Measurements from ENCODE around the gene EPN1.

The EPN1 gene

GRCh38 chr19:55646889-55647731, 27.9 kb upstream of the EPN1 start:
- no peak for DNase-seq (ENCODE audit: low read depth, low spot score)

DNA sequence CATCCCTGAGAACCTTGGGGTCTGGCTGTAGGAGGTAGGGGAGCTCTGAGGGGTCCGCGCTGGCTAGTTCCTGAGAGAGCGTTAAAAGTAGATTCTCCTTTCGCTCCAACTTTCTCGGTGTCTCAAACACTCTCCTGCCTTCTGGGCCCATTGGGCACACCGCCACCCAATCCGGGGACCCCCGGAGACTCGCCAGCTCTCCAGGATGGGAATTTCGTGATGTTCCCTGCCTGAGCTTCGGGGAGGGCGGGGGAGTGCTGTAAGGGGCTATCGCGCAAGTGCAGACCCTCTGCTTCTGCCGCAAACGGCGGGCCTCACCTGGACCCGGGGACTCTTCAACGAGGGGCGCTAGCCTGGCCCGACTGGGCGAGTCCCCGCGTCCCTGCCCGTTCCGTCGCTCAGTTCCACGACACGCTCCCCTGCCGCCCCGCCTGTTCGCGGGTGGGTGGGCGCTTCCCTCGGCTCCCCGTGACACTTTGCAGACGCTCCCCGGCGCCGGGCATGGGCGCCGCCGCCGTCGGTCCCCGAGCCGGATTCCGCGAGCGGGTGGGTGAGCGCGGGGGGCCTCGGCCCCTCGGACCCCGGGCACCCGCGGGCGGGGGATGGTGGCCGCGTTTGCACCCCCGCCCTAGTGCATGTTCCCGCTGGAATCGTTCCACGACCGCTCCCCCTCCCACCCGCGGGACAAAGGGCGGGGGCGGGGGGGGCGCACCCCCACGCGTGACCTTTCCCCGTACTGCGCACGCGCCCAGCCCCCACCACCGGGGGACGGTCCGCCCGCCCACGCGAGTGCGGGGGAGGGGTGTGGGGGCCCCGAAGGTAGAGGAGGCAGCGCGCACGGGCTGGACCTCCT, 27.1 kb upstream of the EPN1 start, which contains the start of gene CCDC106:
TSS of gene CCDC106 (plus strand) at position 481 of the 853 bp plus-strand sequence. CDS start 835 bp downstream, outside the sequence.
- DNase-seq (ENCODE audit: low read depth, low spot score): no peak

- no peak for DNase-seq (ENCODE audit: low read depth, low spot score)
Measured at GRCh38 chr19:55648585-55649267, 26.3 kb upstream of the EPN1 start.

- no peak for DNase-seq (ENCODE audit: low read depth, low spot score)
Measured at GRCh38 chr19:55649268-55650125, 25.5 kb upstream of the EPN1 start.

DNA sequence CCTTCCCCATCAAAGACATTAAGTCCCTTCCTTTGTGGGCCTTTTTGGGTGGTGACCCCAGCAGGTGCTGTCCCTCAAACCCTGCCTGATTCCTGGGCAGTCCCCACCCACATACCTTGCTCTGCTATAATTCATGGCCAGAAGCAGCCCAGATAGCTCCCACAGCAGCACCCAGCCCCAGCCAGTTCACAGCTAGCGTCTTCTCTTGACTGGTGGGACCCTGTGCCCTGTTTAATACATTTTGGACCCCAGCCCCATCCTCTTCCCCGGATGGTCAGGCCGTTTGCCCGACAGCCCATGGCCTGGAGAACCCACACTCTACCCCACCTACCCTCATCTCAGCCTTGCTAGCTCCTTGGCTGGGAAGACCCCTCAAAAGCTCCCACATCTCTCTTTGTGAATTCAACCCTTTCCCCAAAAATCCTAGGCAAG, 24.9 kb upstream of the EPN1 start:
- no peak for DNase-seq (ENCODE audit: low read depth, low spot score)

DNA sequence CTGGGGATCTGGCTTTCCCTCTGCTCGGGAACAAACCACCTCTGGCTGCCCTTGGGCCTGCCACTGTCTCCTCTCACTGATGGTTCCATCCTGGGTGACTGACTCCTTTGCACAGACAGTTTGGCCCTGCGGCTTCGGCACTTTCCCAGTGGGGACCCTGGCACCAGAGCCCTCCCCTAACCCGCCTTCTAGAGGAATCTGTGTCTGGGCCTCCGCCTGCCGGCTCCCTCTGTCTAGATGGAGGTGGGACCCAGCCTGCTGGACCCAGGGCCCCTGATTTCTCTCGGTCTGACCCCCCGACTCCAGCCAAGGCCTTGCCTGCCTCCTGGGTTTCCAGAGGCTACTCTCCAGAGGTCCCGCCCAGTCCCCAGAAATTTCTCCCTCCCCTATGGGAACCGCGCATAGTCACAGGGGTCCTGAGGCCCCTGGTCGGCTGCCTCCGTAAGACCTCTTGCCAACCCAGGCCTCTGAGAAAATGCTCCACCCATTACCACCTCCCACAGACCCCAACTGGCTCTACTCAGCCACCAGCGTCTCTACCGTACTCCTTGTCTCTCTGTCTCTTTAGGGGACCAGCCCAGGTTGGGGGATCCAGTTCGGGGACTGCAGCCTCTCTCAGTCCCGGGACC, 24.3 kb upstream of the EPN1 start:
- DNase-seq (ENCODE audit: low read depth, low spot score): no peak

DNA sequence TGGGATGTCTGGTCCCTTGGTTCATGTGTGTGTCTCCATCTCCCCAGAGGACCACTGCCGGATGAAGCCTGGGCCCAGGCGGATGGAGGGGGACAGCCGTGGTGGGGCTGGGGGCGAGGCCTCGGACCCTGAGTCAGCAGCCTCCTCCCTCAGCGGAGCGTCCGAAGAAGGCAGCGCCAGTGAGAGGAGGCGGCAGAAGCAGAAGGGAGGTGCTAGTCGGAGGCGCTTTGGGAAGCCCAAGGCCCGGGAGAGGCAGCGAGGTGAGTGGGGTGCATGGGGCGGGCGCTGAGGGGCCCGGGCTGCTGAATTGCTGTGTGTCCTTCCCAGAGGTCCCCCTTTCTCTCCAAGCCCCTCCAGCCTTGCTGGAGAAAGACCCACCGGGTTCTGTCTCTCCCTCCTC, 23.8 kb upstream of the EPN1 start:
- no peak for DNase-seq (ENCODE audit: low read depth, low spot score)

GRCh38 chr19:55652311-55653128, 22.5 kb upstream of the EPN1 start:
- DNase-seq (ENCODE audit: low read depth, low spot score): no peak

- DNase-seq (ENCODE audit: low read depth, low spot score): peak; percentile 99
Measured at GRCh38 chr19:55653651-55654322, 21.2 kb upstream of the EPN1 start.

- peak; percentile 98 for DNase-seq (ENCODE audit: low read depth, low spot score)
Measured at GRCh38 chr19:55654323-55654867, 20.6 kb upstream of the EPN1 start.

- no peak for DNase-seq (ENCODE audit: low read depth, low spot score)
Measured at GRCh38 chr19:55654868-55655647, 20.0 kb upstream of the EPN1 start, which contains the start of gene U2AF2. Gene U2AF2 (plus strand): TSS chr19:55655035. CDS start chr19:55655105, 70 bp downstream.

- no peak for DNase-seq (ENCODE audit: low read depth, low spot score)
Measured at GRCh38 chr19:55655648-55656040, 19.4 kb upstream of the EPN1 start.

- no peak for DNase-seq (ENCODE audit: low read depth, low spot score)
Measured at GRCh38 chr19:55656552-55656951, 18.5 kb upstream of the EPN1 start.

GRCh38 chr19:55656988-55657747, 17.9 kb upstream of the EPN1 start:
- no peak for DNase-seq (ENCODE audit: low read depth, low spot score)

DNA sequence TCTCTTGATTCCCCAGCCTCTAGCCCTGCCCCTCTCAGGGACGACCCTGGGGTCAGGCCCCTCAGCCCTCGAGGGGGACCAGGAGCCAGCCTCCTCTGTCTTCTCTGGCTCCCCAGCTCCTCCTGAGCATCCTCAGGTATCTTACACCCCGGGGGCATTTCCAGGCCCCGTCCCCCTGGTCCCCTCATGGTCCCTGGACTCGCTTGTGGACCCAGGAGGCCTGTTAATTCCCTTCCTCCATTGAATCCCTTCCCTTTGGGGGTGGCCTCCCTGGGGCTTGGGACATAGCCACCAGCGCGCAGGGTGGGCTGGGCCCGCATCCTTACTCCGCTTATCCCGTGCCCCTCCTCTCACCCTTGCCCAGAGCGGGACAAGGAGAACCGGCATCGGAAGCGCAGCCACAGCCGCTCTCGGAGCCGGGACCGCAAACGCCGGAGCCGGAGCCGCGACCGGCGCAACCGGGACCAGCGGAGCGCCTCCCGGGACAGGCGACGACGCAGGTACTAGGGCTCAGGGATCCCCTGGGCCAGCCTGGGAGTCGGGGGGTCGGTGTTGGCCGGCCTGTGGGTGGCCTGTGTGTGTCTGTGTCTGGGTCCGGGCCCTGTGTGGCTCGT, 16.1 kb upstream of the EPN1 start:
- no peak for DNase-seq (ENCODE audit: low read depth, low spot score)

- DNase-seq (ENCODE audit: low read depth, low spot score): no peak
Measured at GRCh38 chr19:55659822-55660221, 15.2 kb upstream of the EPN1 start.

DNA sequence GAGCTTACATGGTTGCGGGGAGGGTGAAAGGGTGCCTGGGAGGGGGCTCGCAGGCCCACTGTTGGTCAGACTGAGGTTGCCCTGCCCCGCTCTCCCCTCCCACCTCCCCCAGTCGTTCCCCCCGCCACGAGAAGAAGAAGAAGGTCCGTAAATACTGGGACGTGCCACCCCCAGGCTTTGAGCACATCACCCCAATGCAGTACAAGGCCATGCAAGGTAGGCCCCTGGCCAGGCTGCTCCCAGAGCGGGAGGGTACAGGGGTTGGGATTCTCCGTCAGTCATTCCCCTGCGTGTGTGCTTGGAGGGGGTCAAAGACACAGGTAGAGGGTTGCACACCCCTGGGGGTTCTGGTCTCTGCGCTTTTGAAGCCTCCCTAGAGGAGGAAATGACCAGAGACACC, 14.6 kb upstream of the EPN1 start:
- DNase-seq (ENCODE audit: low read depth, low spot score): no peak

All from brain pericyte (primary cell).